OCI-M2 (cell line): ENCODE data around the gene CEP70.
"Not testable (repeated sequence)": the region's sequence is repeated elsewhere in the genome, so short reads cannot be mapped to it uniquely, and the experiment has no call there.

ENCODE experiments used
- DNase-seq: peaks from one replicate; lab custom pipeline; 2025; ENCODE audit not compliant: unreplicated experiment; lab: John Stamatoyannopoulos, UW

Gene CEP70

DNA sequence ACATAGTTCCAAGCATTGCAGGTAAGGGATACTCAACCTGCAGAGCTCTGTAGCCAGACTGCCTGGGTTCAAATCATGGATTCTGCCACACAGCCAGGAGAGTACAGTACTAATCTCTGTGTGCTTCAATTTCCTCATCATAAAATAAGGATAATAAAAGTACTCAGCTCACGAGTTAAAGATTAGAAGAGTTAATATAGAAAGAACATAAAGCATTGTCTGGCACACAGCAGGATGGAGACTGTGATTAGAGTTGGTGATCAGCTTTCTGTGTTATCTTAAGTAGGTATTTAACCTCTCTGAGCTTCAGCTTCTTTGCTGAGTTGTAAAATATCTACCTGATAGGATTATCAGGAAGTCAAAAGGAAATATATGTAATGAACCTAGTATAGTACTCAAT, 2.7 kb downstream of the CEP70 start:
- DNase-seq: no peak

DNA sequence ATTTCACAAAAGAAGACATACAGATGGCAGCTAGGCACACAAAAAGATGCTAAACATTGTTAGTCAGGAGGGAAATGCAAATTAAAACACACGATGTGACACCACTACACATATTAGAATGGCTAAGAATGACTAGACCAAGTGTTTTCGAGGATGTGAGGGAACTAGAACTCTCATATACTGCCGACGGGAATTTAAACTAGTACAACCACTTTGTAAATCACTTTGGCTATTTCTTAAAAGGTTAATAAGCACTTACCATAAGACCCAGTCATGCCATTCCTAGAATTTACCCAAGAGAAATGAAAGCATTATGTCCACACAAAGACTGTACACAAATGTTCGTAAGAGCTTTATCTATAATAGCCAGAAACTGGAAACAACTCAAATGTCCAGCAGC, 5.6 kb downstream of the CEP70 start:
- DNase-seq: no peak

DNA sequence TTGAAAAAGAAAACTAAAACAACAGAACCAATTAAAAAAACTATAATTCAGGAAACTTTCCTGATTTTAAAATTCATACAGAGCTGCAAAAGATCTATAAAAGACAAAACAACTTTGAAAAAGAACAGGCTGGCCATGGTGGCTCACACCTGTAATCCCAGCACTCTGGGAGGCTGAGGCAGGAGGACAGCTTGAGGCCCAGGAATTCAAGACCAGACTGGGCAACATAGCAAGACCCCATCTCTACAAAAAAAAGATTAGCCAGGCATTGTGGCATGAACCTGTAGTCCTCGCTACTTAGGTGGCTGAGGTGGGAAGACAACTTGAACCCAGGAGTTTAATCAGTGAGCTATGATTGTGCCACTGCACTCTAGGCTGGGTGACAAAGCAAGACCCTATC, 6.7 kb downstream of the CEP70 start:
- no peak for DNase-seq

DNA sequence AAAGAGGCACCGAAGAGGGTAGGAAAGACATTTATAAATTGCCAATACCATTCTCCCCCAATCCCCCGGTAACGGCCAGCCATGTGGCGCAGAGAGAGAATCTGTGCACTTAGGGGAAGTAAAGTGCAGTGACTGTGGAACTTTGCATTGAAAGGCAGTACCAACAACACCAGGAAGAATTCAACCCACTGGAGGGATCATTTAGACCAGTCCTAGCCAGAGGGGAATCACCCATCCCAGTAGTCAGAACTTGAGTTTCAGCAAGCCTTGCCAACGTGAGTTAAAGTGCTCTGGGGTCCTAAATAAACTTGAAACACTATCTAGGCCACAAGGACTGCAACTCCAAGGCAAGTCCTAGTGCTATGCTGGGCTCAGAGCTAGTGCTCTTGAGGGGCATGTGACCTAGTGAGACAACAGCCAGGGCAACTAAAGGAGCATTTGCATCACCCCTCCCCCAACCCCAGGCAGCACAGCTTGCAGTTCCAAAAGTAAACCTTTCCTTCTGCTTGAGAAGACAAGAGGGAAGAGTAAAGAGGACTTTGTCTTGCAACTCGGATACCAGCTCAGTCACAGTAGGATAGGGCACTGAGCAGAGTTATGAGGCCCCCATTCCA, 15.0 kb downstream of the CEP70 start:
- no peak for DNase-seq

DNA sequence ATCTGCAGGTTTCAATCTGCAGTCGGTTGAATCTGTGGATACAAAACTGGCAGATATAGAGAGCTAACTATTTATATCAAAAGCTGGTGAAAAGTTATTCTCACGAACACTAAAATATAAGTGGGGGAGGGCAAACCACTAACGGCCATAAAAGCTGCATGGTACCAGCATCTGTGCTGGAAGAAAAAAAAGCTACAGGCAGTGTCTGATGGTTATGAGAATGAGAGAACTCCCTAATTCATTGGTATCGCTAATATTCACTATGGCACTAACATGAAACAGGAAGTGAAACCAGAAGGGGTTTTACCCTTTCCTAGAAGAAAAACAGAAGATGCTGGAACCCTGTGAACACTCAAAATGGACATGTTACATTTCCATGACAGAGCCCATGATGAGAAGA, 15.9 kb downstream of the CEP70 start:
- no peak for DNase-seq

DNA sequence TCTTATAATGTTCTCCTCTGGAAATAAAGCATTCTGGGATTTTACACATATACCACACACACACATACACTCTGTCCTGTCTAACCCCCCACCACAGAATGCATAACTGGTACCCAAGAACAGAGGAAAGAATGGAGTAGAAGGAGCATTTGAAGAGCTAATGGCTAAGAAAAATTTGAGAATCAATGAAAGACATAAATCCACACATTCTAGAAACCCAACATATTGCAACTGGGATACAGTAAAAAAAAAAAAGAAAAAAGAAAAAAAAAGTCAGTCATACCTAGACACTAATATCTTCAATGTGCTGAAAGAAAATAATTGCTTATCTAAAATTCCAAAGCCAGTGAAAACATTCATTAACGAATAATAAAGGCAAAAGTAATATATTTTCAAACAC, 20.9 kb downstream of the CEP70 start:
- DNase-seq: no peak

DNA sequence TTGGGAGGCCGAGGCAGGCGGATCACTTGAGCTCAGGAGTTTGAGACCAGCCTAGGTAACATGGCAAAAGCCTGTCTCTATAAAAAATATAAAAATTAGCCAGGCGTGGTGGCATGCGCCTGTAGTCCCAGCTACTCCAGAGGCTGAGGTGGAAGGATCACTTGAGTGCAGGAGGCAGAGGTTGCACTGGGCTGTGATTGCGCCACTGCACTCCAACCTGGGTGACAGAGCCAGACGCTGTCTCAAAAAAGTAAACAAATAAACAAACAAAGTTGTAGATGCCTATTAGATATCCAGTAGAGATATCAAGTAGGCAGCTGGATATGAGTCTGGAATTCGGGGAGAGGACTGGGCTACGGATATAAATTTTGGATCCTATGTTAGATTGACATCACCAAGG, 24.4 kb downstream of the CEP70 start:
- DNase-seq: not testable (repeated sequence)

DNA sequence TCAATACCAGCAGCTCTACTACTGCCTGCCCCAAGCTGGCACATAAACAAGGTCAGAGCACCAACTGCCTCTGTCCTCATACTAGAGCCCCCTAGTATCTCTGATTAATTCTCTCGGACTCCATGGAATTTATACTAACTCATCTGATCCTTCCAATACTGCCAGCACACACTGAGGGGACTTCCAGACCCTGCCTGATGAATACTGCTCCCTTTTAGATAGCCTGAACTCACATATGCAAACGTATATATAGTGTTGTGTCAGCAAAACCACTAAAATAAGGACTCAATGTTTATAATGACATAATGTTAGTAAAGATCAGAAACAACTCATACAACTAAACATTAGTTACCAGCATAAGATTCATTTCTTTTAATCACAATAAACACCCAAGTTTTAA, 25.0 kb downstream of the CEP70 start:
- no peak for DNase-seq

DNA sequence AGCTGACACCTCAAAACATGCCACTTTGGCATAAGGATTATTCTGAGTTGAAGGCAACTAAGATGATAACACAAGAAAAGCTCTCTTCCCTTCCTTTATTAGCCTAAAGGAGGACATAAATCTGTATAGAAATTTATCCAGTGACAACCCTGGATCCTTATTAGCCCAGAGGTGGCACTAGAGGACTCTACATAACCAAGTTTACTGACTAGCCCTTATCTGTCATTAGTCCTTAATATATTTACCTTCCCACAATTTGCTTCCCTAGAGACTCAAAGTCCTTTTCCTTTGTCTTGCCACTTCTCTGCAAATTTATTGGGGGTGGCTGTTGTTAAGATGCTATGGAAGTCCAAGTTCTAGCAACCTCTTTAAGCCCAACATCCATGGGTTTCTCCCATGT, 26.7 kb downstream of the CEP70 start:
- DNase-seq: no peak

DNA sequence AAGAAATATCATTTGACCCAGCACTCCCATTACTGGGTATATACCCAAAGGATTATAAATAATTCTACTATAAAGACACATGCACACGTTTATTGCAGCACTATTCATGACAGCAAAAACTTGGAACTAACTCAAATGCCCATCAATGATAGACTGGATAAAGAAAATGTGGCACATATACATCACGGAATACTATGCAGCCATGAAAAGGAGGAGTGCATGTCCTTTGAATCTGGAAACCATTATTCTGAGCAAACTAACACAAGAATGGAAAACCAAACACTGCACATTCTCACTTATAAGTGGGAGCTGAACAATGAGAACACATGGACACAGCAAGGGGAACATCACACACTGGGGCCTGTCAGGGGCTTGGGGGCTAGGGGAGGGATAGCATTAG, 27.8 kb downstream of the CEP70 start:
- not testable (repeated sequence) for DNase-seq

DNA sequence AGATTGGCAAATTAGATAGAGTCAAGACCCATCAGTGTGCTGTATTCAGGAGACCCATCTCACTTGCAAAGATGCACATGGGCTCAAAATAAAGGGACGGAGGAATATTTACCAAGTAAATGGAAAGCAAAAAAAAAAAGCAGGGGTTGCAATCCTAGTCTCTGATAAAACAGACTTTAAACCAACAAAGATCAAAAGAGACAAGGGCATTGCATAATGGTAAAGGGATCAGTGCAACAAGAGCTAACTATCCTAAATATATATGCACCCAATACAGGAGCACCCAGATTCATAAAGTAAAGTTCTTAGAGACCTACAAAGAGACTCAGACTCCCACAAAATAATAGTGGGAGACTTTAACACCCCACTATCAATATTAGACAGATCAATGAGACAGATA, 31.2 kb downstream of the CEP70 start:
- DNase-seq: not testable (repeated sequence)

DNA sequence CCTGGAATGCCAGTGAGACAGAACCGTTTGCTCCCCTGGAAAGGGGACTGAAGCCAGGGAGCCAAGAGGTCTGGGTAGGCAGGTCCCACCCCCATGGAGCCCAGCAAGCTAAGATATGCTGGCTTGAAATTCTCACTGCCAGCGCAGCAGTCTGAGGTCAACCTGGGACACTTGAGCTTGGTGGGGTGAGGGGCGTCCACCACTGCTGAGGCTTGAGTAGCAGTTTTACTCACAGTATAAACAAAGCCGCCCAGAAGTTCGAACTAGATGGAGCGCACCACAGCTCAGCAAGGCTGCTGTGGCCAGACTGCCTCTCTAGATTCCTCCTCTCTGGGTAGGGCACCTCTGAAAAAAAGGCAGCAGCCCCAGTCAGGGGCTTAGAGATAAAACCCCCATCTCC, 33.6 kb downstream of the CEP70 start:
- DNase-seq: no peak

DNA sequence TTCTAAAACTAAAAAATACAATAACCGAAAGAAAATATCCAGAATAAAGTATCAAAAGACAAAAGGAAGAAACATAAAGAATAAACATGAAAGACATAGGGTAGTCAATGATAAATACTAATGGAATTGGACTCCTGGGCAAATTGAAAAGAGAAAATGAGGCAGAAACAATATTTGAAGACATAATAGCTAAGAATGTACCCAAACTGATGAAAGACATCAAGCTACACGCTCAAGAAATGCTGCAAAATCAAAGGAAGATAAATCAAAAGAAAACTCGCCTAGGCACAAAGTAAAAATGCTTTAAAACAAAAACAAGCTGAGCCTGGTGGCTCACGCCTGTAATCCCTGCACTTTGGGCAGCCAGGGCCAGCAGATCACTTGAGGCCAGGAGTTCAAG, 34.9 kb downstream of the CEP70 start:
- no peak for DNase-seq

DNA sequence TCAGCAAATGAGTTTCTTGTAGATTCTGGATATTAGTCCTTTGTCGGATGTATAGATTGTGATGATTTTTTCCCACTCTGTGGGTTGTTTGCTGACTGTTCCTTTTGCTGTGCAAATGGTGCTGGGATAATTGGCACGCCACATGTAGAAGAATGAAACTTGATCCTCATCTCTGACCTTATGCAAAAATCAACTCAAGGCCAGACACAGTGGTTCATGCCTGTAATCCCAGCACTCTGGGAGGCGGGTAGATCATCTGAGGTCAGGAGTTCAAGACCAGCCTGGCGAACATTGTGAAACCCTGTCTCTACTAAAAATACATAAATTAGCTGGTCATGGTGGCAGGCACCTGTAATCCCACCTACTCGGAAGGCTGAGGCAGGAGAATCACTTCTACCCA, 39.3 kb downstream of the CEP70 start:
- not testable (repeated sequence) for DNase-seq

DNA sequence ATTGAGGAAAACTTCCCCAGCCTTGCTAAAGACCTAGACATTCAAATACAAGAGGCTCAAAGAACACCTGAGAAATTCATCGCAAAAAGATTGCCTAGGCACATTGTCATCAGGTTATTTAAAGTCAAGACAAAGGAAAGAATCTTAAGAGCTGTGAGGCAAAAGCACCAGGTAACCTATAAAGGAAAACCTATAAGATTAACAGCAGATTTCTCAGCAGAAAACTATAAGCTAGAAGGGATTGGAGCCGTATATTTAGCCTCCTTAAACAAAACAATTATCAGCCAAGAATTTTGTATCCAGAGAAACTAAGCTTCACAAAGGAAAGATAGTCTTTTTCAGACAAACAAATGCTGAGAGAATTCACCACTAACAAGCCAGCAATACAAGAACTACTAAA, 43.1 kb downstream of the CEP70 start:
- not testable (repeated sequence) for DNase-seq

DNA sequence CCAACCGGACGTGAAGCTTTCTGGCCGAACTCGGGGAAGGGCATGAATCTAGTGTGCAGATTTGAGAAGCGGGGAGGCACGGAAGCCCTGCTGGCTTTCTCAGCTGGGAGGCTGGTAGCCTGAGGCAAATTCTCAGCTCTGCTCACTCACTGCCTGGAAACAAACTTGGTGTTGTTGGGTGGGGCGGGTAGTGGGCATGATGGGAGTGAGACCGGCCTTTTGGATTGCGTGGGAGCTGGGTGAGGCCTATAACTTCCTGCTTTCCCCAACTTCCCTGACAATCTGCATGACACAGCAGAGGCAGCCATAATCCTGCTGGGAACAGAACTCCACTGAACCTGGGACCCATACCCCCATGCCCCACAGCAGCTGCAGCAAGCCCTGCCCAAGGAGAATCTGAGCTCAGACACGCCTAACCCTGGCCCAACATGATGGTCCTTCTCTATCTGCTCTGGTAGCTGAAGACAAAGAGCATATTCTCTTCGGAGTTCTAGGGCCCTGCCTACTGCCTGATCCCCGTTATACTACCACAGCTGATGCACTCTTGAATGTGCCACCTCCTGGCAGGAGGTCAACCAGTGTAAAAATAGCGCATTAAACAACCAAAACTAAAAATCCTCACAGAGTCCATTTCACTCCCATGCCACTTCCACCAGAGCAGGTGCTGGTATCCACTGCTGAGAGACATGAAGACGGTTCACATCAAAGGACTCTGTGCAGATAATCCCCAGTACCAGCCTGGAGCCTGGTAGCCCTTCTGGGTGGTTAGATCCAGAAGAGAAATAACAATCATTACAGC, 44.7 kb downstream of the CEP70 start:
- DNase-seq: no peak

DNA sequence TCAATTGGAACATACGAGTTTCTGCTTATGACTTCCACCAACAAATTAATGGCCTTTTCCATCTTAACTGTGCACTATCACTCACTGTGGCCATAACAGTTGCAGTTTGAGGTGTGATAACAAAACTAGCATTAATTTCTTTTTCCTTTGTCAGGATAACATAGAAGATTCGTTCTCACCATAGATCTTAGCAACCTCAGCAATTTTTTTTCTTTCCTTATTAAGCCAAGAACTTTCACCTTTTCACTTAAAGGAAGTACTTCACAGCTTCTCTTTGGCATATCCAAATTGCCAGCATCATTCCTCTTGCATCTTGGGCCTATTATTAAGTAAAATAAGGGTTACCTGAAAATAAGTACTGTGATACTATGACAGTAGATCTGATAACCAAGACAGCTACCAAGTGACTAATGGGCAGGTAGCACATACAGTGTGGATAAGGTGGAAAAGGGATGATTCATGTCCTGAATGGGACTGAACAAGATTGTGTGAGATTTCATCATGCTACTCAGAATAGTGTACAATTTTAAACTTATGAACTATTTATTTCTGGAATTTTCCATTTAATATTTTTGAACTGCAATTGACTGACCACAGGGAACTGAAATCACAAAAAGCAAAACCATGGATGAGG, 46.6 kb downstream of the CEP70 start:
- DNase-seq: no peak

DNA sequence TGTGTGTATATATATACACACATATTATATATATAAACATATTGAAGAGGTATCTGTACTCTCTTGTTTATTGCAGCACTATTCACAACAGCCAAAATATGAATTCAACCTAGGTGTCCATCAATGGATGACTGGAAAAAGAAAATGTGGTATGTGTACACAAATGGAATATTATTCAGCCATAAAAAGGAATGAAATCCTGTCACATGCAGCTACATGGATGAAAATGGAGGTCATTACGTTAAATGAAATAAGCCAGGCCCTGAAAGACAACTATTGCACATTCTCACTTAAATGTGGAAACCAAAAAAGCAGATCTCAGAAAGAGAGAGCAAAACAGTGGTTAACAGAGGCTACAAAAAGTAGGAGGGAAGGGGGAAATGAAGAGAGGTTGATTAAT, 49.5 kb downstream of the CEP70 start:
- DNase-seq: no peak

DNA sequence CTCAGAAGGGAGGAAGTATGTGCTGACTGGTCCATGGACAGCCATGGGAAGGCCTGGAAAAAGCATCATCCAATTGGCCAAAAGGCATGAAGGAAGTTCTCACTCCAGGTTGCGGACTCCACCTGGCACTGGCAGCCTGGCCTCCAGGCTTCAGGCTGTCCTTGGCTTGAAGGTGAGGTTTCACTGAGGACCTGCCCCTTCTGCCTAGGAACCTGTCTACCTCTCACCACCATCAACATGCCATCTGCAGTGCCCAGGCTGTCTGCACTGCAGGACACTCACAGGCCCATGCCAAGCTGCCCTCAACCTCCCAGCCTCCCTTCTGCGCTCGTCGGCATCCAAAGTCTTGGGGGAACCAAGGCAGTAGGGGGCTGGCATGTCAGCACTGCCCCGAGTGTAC, 51.1 kb downstream of the CEP70 start:
- DNase-seq: no peak

DNA sequence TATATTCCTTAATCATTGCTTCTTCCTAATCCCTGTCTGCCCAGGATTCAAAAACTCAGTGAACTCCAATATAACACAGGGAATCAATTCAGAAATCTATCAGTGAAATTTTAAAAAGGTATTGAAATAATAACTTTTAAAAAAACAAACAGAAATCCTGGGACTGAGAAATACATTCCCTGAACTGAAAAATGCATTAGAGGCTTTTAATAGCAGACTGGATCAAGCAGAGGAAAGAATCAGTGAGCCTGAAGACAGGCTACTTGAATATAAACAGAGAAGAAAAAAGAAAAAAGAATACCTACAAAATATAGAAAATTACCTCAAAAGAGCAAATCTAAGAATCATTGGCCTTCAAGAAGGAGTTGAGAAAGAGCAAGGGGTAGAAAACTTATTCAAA, 54.7 kb downstream of the CEP70 start:
- DNase-seq: no peak

DNA sequence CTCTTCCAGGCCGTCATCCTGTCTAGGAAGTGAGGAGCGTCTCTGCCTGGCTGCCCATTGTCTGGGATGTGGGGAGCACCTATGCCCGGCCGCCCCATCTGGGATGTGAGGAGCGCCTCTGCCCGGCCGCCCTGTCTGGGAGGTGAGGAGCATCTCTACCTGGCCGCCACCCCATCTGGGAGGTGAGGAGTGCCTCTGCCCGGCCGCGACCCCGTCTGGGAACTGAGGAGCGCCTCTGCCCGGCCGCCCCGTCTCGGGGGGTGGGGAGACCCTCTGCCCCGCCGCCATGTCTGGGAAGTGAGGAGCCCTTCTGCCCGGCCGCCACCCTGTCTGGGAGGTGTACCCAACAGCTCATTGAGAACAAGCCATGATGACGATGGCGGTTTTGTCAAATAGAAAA, 72.6 kb downstream of the CEP70 start:
- not testable (repeated sequence) for DNase-seq

DNA sequence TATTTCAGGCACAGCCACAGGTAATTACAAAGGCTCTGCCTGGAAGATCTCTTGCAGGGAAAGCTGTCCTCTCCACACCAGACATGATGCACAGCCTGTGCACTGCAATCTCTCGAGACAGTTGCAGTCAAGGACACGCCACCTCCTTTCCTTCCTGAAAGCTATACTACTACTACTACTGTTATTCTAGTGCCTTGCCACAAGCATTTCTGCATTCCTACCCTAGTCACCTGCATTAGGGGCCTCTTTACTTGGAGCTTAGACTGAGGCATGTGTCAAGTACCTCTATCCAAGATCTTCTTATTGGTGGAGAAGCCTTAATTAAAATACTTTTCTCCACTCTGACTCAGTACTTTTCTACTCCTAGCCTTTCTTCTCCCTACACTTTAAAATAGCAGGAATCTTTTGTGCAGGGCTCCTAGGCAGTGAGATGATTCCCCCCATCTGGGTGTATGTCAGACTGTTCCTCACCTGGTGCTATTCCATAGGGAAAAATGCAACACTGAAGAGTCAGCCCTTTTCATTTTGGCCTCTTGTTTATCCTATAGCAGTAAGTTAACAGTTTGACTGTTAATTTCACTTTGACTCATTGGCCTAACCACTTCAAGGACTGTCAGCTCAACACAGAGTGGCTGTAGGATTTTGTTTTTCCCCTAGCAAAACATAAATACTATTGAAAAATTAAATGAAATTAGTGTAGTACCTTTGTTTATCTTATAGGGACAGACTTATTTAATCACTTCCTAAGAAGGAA, 80.8 kb downstream of the CEP70 start:
- no peak for DNase-seq
